ENCODE data around the gene BANF2.

DNA sequence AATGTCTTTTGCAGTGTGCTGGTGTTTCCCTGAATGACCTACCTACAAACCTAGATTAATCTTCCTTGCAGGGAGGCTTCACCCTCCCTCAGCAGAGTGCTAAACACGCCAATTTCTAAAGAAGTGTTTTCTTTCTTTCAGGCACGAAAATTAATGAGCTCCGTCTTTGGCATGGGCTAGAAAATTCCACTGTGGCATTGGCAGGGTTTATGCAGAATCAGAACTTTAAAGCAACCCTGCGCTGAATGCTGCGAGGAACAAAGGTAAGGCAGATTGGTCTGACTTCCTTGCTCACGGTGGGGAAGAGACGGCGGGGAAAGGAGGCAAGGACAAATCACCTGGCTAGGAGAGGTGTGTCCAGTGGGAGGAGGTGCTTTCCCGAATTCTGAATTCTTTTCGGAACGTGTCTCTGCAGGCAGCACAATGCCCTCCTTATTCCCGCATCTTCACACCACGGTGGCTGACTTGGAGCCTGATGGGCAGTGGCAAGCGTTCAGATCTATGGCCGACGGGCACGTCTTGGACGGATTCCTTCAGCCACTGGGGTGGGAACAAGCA, 6.2 kb upstream of the BANF2 start:
- TF ChIP-seq, protein P1, sequence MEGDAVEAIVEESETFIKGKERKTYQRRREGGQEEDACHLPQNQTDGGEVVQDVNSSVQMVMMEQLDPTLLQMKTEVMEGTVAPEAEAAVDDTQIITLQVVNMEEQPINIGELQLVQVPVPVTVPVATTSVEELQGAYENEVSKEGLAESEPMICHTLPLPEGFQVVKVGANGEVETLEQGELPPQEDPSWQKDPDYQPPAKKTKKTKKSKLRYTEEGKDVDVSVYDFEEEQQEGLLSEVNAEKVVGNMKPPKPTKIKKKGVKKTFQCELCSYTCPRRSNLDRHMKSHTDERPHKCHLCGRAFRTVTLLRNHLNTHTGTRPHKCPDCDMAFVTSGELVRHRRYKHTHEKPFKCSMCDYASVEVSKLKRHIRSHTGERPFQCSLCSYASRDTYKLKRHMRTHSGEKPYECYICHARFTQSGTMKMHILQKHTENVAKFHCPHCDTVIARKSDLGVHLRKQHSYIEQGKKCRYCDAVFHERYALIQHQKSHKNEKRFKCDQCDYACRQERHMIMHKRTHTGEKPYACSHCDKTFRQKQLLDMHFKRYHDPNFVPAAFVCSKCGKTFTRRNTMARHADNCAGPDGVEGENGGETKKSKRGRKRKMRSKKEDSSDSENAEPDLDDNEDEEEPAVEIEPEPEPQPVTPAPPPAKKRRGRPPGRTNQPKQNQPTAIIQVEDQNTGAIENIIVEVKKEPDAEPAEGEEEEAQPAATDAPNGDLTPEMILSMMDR (IDR thresholded peaks at IDR 0.05), result no peak
- no peak for TF ChIP-seq EZH2 (IDR thresholded peaks at IDR 0.05)
- TF ChIP-seq EZH2phosphoT487 (IDR thresholded peaks at IDR 0.05), result no peak
